Kidney (tissue), 14 donors: ENCODE data around the gene CFAP92. TPM values are rescaled to one million over a fixed set of nuclear protein-coding genes. Genes with fewer than 3 reads are reported as not detected.

Experiments used
- DNase-seq, 5 donors: peaks; one replicate each; pipeline ENCODE4 v3.0.0-alpha.2; 2013 to 2020
- FAIRE-seq: peaks from 2 replicates; lab custom pipeline; 2012; peaks lifted over from hg19 to GRCh38; lab: Jason Lieb, UNC
- H3K27ac ChIP-seq, 2 donors: one replicate each; pipeline ENCODE4 v1.7.0; 2013; ENCODE audit warnings: low read depth in 2 of 2, low read length in 2 of 2, inconsistent platforms in 1 of 2
- H3K27me3 ChIP-seq: one replicate; pipeline ENCODE4 v1.7.1; 2013; ENCODE audit warnings: low read length, inconsistent platforms; ENCODE audit not compliant: control insufficient read depth, insufficient read depth
- H3K36me3 ChIP-seq, 3 donors: one replicate each; pipeline versions ENCODE4 v1.7.0 to v1.7.1; 2013; ENCODE audit warnings: low read length in 3 of 3, control low read depth in 1 of 3, inconsistent platforms in 1 of 3; ENCODE audit not compliant: insufficient read depth in 3 of 3, control insufficient read depth in 2 of 3
- H3K4me1 ChIP-seq, 3 donors: one replicate each; pipeline versions ENCODE4 v1.7.0 to v1.7.1; 2013; ENCODE audit warnings: low read length in 3 of 3, inconsistent platforms in 1 of 3, low read depth in 1 of 3; ENCODE audit not compliant: control insufficient read depth in 2 of 3, insufficient read depth in 2 of 3
- H3K4me3 ChIP-seq, 3 donors: one replicate each; pipeline versions ENCODE4 v1.7.0 to v1.8.1; 2013; ENCODE audit warnings: low read length in 3 of 3, control low read depth in 1 of 3, inconsistent platforms in 1 of 3
- H3K9ac ChIP-seq, 3 donors: one replicate each; pipeline versions ENCODE4 v1.7.0 to v1.7.1; 2013; ENCODE audit warnings: low read length in 3 of 3, control low read depth in 1 of 3, inconsistent platforms in 1 of 3
- H3K9me3 ChIP-seq, 3 donors: one replicate each; pipeline versions ENCODE4 v1.7.0 to v1.7.1; 2013; ENCODE audit warnings: low read length in 3 of 3, control low read depth in 1 of 3, inconsistent platforms in 1 of 3; ENCODE audit not compliant: control insufficient read depth in 2 of 3, insufficient read depth in 1 of 3
- intact Hi-C: fragments of 100-400 bp; cut with DNase I; formaldehyde crosslinking; loops from one replicate; pipeline ENCODE4 v1.11.1; 2022
- polyA plus RNA-seq: library from polyadenylated mRNA; stranded (reverse); fragments of 350-450 nt; fragmentation: Illumina TruSeq; extraction: RNeasy Lipid Tissue Mini Kit (QIAGEN cat#74804); gene quantifications from one replicate; pipeline ENCODE4 v1.2.3, GENCODE V29; 2014; ENCODE audit warnings: low read depth, low replicate concordance; ENCODE audit not compliant: insufficient read depth
- total RNA-seq: library from RNA; stranded (reverse); fragmentation: NEBNext Ultra II Directional; extraction: Animal tissue kit (Norgen Biotek cat#: 25700); gene quantifications from one replicate; pipeline ENCODE4 v1.2.1, GENCODE V29; 2021
- TF ChIP-seq, protein P1 (sequence below): IDR thresholded peaks from 3 replicates; pipeline ENCODE4 v1.5.1; 2012; ENCODE audit warnings: mild to moderate bottlenecking, moderate library complexity, borderline replicate concordance; ENCODE audit not compliant: insufficient read depth; ENCODE audit errors: extremely low read depth
- donor health status: control.
- donor health status: control.
- donor health status: control.
- donor health status: control.
- donor health status: control.
- donor health status: DM: yes; HTN: yes; CAD: no.
- donor health status: Normal renal cell carcinoma (clear cell type).

CFAP92 gene
- total and polyA plus RNA-seq, 2 donors from 2014 or later: 0.56 to 0.60 TPM

DNA sequence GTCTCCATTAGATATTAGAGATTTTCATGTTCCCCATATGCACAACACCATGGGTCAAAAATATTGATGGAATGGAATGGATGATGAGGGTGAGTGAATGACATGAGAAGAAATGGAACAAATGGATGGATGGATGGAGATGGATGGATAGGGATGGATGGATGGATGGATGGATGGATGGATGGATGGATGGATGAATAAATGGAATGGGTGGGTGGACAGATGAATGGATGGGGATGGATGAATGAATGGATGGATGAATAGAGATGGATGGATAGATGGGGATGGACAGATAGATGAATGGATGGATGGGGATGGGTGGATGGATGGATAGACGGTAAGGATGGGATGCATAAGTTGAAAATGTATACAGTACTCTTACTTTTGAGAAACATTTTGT, 18.6 kb downstream of the CFAP92 start:
- H3K9ac ChIP-seq: no peak overlapping the region
- H3K4me1 ChIP-seq: no peaks in the 10 kb centered on the region
- intact Hi-C loops: no loop called here
- H3K36me3 ChIP-seq: no peaks in the 10 kb centered on the region
- H3K9me3 ChIP-seq: no peaks in the 10 kb centered on the region
- FAIRE-seq (no peak), DNase-seq (no peak)
- H3K4me3 ChIP-seq: no peak overlapping the region
- no peaks in the 10 kb centered on the region for H3K27me3 ChIP-seq
- no peak overlapping the region for H3K27ac ChIP-seq
- TF ChIP-seq, protein P1, sequence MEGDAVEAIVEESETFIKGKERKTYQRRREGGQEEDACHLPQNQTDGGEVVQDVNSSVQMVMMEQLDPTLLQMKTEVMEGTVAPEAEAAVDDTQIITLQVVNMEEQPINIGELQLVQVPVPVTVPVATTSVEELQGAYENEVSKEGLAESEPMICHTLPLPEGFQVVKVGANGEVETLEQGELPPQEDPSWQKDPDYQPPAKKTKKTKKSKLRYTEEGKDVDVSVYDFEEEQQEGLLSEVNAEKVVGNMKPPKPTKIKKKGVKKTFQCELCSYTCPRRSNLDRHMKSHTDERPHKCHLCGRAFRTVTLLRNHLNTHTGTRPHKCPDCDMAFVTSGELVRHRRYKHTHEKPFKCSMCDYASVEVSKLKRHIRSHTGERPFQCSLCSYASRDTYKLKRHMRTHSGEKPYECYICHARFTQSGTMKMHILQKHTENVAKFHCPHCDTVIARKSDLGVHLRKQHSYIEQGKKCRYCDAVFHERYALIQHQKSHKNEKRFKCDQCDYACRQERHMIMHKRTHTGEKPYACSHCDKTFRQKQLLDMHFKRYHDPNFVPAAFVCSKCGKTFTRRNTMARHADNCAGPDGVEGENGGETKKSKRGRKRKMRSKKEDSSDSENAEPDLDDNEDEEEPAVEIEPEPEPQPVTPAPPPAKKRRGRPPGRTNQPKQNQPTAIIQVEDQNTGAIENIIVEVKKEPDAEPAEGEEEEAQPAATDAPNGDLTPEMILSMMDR: no peak

DNA sequence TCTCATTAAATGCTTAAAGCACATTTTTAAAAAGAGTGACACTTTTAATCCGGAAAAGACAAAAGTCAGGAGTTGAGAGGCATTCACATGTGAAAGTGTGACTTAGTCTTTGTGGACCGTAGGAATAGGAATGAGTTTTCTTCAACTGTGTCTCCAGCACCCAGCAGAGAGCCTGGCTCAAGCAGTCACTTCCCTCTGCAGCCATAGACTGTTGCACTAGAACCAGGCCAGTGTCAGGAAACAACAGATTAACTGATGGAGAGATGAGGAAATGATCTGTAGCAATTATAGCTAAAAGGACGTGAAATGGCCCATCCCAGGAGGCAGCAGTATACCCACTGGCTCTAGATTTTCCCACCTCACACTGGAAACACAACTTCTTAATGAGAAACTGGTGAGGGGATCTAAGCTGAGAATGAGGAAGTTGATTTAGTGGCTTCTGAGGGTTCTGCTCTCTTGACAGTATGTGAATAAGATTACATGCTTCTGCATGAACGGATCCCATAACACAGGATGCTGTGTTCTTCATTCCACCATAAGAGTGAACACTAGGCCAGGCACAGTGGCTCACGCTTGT, 19.8 kb downstream of the CFAP92 start:
- Histone ChIP-seq H3K27ac (no peak overlapping the region), H3K4me1 (no peaks in the 10 kb centered on the region), H3K9me3 (no peaks in the 10 kb centered on the region), H3K9ac (no peak overlapping the region), H3K4me3 (no peak overlapping the region), H3K27me3 (no peaks in the 10 kb centered on the region), H3K36me3 (no peaks in the 10 kb centered on the region)
- no peak for DNase-seq
- intact Hi-C loops: no loop called here
- TF ChIP-seq, protein P1: no peak
- no peak for FAIRE-seq

DNA sequence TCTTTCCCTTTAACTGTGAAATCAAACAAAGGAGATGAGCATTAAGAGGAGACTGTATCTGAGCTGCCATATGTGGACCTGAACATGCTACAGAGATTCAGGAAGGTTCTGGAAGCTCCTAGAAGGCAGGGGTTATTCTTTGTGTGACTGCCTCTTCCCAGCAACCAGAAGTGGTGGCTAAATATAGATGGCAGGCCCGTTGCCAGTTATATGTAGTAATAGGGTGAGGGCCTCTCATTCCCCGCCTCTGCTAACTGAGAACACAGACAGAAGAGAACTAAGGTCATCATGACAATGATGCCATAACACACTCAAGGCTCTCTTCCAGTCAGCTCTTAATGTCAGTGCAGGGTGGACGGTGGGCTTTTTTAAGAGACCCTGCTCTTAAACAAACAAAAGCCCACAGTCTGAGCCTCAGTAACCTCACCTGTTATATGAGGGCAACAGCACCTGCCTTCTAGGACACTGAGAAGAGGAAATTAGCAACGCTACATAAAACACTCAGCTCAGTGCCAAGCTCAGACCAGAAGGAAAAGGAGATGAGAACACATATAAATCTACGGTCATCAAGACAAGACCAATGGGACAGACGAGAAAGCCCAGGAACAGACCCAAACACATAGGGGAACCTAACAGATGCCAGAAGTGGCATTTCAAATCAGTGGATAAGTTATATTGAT, 22.3 kb downstream of the CFAP92 start:
- Histone ChIP-seq H3K4me3 (no peak overlapping the region), H3K9me3 (no peaks in the 10 kb centered on the region), H3K9ac (no peak overlapping the region), H3K4me1 (no peaks in the 10 kb centered on the region), H3K36me3 (no peaks in the 10 kb centered on the region), H3K27ac (no peak overlapping the region), H3K27me3 (no peaks in the 10 kb centered on the region)
- DNase-seq: peak in 3 of 5 donors; percentile 15 to 55 (median 55)
- intact Hi-C loops: no loop called here
- FAIRE-seq: no peak
- TF ChIP-seq, protein P1: no peak

DNA sequence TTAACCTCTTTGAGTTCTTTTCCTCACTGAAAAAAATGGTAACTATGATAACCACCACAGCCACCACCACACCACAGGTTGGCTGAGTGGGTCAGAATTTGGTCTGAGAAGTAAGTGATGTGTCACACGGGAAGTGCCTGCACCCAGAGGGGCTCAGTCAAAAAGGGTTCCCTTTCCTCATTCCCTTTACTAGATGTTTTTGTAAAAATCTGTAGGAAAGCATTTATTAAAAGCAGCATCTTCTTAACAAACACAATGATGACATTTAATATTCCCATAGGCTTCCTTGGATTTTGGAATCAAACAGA, 23.2 kb downstream of the CFAP92 start:
- no peak for FAIRE-seq
- Histone ChIP-seq H3K9ac (no peak overlapping the region), H3K27ac (no peak overlapping the region), H3K36me3 (no peaks in the 10 kb centered on the region), H3K4me1 (no peaks in the 10 kb centered on the region), H3K9me3 (no peaks in the 10 kb centered on the region), H3K27me3 (no peaks in the 10 kb centered on the region), H3K4me3 (no peak overlapping the region)
- DNase-seq: no peak
- intact Hi-C loops: no loop called here
- TF ChIP-seq, protein P1: no peak
